Measurements from ENCODE around the gene MID1. TPM values are rescaled to one million over a fixed set of nuclear protein-coding genes. Genes with fewer than 3 reads are reported as not detected.

Gene MID1
- total RNA-seq, 1 experiment from 2014 or later: 32.4 TPM

- DNase-seq (ENCODE audit: low read depth, low spot score) (no peak), ATAC-seq (no peak)
- peaks cover 13% of the 10 kb centered on the region for H3K4me1 ChIP-seq (ENCODE audit: control insufficient read depth, insufficient read depth, low read length)
- no peaks in the 10 kb centered on the region for H3K27me3 ChIP-seq (ENCODE audit: control insufficient read depth, insufficient read depth, low read length)
- in situ Hi-C loops (cut with HindIII; ENCODE audit: low pct_unique_long_range_greater_than_20kb, low sequenced_read_pairs): no loop called here
- TF ChIP-seq TCF7L2 (IDR thresholded peaks at IDR 0.05; ENCODE audit: low read depth, low read length) (no peak), SIN3A (IDR thresholded peaks at IDR 0.05; ENCODE audit: borderline replicate concordance, insufficient read depth, low read depth, low read length) (no peak), POLR2AphosphoS5 (IDR thresholded peaks at IDR 0.05; ENCODE audit: low read depth, low read length) (no peak)
- TF ChIP-seq, protein P1, sequence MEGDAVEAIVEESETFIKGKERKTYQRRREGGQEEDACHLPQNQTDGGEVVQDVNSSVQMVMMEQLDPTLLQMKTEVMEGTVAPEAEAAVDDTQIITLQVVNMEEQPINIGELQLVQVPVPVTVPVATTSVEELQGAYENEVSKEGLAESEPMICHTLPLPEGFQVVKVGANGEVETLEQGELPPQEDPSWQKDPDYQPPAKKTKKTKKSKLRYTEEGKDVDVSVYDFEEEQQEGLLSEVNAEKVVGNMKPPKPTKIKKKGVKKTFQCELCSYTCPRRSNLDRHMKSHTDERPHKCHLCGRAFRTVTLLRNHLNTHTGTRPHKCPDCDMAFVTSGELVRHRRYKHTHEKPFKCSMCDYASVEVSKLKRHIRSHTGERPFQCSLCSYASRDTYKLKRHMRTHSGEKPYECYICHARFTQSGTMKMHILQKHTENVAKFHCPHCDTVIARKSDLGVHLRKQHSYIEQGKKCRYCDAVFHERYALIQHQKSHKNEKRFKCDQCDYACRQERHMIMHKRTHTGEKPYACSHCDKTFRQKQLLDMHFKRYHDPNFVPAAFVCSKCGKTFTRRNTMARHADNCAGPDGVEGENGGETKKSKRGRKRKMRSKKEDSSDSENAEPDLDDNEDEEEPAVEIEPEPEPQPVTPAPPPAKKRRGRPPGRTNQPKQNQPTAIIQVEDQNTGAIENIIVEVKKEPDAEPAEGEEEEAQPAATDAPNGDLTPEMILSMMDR (IDR thresholded peaks at IDR 0.05): no peak
- CTCF ChIA-PET: no interaction called here
- intact Hi-C loops (cut with micrococcal nuclease; ENCODE audit: unreplicated experiment): no loop called here
- BruUV-seq (replicated peaks): no TSS peak
- no peak overlapping the region for H3K4me3 ChIP-seq (ENCODE audit: low read depth in 2 of 2, low read length in 2 of 2)
- no peaks in the 10 kb centered on the region for H3K9me3 ChIP-seq (ENCODE audit: control insufficient read depth, insufficient read depth, low read depth, low read length)
- H3K36me3 ChIP-seq (ENCODE audit: control insufficient read depth, insufficient read depth, low read length): no peaks in the 10 kb centered on the region
- no peak overlapping the region; the same call in 1 of the 2 replicates for H3K27ac ChIP-seq (ENCODE audit: low read length)
- POLR2A ChIA-PET: no interaction called here
Observed at GRCh38 chrX:10569946-10570345, 50.4 kb downstream of the MID1 start.

DNA sequence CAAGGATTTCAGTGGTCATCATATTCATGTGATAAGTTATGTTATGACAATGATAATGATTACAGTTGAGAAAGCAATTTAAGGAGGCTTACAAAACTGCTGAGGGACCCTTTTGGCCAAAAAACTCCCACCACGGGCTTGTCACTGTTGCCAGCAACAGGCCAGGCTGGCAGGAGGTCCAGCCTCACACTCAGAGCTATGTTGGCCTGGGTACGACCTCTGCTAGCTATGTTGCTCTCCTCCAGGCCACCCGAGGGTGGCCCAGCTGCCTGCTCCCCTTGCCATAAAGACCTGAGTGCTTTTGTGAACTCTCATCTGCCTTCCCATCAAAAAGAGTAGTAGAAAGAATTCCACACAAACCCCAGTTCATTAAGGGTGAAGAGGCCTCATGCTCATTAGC lies 52.0 kb downstream of the MID1 start:
- H3K27me3 ChIP-seq (ENCODE audit: control insufficient read depth, insufficient read depth, low read length): no peaks in the 10 kb centered on the region
- in situ Hi-C loops (cut with HindIII; ENCODE audit: low pct_unique_long_range_greater_than_20kb, low sequenced_read_pairs): no loop called here
- H3K36me3 ChIP-seq (ENCODE audit: control insufficient read depth, insufficient read depth, low read length): no peaks in the 10 kb centered on the region
- ATAC-seq (no peak), DNase-seq (ENCODE audit: low read depth, low spot score) (no peak)
- TF ChIP-seq SIN3A (IDR thresholded peaks at IDR 0.05; ENCODE audit: borderline replicate concordance, insufficient read depth, low read depth, low read length) (no peak), TCF7L2 (IDR thresholded peaks at IDR 0.05; ENCODE audit: low read depth, low read length) (no peak), REST (IDR thresholded peaks at IDR 0.05; ENCODE audit: insufficient read depth in 1 of 2, low read depth in 2 of 2, low read length in 1 of 2) (no peak), POLR2AphosphoS5 (IDR thresholded peaks at IDR 0.05; ENCODE audit: low read depth, low read length) (no peak)
- TF ChIP-seq, protein P1 (IDR thresholded peaks at IDR 0.05): no peak
- no peak overlapping the region for H3K4me3 ChIP-seq (ENCODE audit: low read depth in 2 of 2, low read length in 2 of 2)
- peak overlapping the region; percentile 23; the same call in 1 of the 2 replicates for H3K27ac ChIP-seq (ENCODE audit: low read length)
- BruUV-seq (replicated peaks): no TSS peak
- ChIA-PET CTCF (no interaction called here), POLR2A (no interaction called here)
- no peaks in the 10 kb centered on the region for H3K9me3 ChIP-seq (ENCODE audit: control insufficient read depth, insufficient read depth, low read depth, low read length)
- peaks cover 16% of the 10 kb centered on the region for H3K4me1 ChIP-seq (ENCODE audit: control insufficient read depth, insufficient read depth, low read length)
- intact Hi-C loops (cut with micrococcal nuclease; ENCODE audit: unreplicated experiment): no loop called here
